Tibial nerve (tissue), 4 donors: ENCODE results near the gene SLC39A10. TPM values are rescaled to one million over a fixed set of nuclear protein-coding genes. Genes with fewer than 3 reads are reported as not detected.

Experiments
- DNase-seq, 2 donors: peaks; one replicate each; pipeline ENCODE4 v3.0.0-alpha.2; 2019; ENCODE audit warnings: low spot score in 2 of 2
- H3K27ac ChIP-seq, 4 donors: fragments of 200-600 bp; sonication (generic) in 3 of 4; one replicate each; pipeline ENCODE4 v1.5.1; 2017 to 2019; ENCODE audit warnings: mild to moderate bottlenecking in 1 of 4
- H3K27me3 ChIP-seq, 2 donors: fragments of 200-600 bp; sonication (generic) in 1 of 2; one replicate each; pipeline versions ENCODE4 v1.5.1 to v1.6.0; 2017 to 2019
- H3K36me3 ChIP-seq, 3 donors: fragments of 200-600 bp; sonication (generic); one replicate each; pipeline ENCODE4 v1.5.1; 2018 to 2019
- H3K4me1 ChIP-seq, 4 donors: fragments of 200-600 bp; sonication (generic) in 3 of 4; one replicate each; pipeline ENCODE4 v1.5.1; 2017 to 2019
- H3K4me3 ChIP-seq, 4 donors: fragments of 200-600 bp; sonication (generic) in 3 of 4; one replicate each; pipeline ENCODE4 v1.5.1; 2017 to 2019; ENCODE audit warnings: mild to moderate bottlenecking in 1 of 4, moderate library complexity in 1 of 4
- H3K9me3 ChIP-seq, 4 donors: fragments of 200-600 bp; sonication (generic) in 3 of 4; one replicate each; pipeline ENCODE4 v1.5.1; 2017 to 2019
- EP300 ChIP-seq, 2 donors: sonication (generic); formaldehyde crosslinking; IDR thresholded peaks; one replicate each; pipeline ENCODE4 v1.6.1; 2017; ENCODE audit warnings: antibody characterized with exemption in 2 of 2, mild to moderate bottlenecking in 1 of 2
- POLR2A ChIP-seq, 2 donors: fragments of 450-650 bp; IDR thresholded peaks; one replicate each; pipeline ENCODE4 v1.6.1; 2017; ENCODE audit warnings: antibody characterized with exemption in 2 of 2, mild to moderate bottlenecking in 2 of 2, moderate library complexity in 2 of 2
- WGBS, 2 donors: methylation state at CpG; one replicate each; pipeline ENCODE4 v1.1.5; 2018; 5-methylcytosine and 5-hydroxymethylcytosine counted together
- total RNA-seq, 4 donors: library from RNA; depleted of rRNA; stranded (reverse); fragments of >200 nt; gene quantifications; one replicate each; pipeline ENCODE4 v1.1.0, GENCODE V29; 2016
- TF ChIP-seq, protein P1 (sequence below), 5 experiments: fragments of 200-600 bp in 3 of 5; fragments of 450-650 bp in 2 of 5; sonication (generic) in 3 of 5; IDR thresholded peaks; one replicate each; pipeline ENCODE4 v1.5.1; 2016 to 2019; ENCODE audit warnings: antibody characterized with exemption in 5 of 5, mild to moderate bottlenecking in 3 of 5, moderate library complexity in 2 of 5

SLC39A10 gene
- total RNA-seq, 4 donors from 2014 or later = 17.7 to 24.9 (median 20.7) TPM

GRCh38 chr2:195727106-195727505 is 70.1 kb downstream of the SLC39A10 start:
- DNase-seq = no peak
- Histone ChIP-seq H3K4me3 (no peak overlapping the region), H3K27me3 (no peaks in the 10 kb centered on the region), H3K27ac (no peak overlapping the region), H3K9me3 (no peaks in the 10 kb centered on the region), H3K4me1 (no peaks in the 10 kb centered on the region), H3K36me3 (peaks cover 0 to 62% (median 2%) of the 10 kb centered on the region in 3 donors)
- TF ChIP-seq POLR2A (IDR thresholded peaks at IDR 0.05) (no peak), EP300 (IDR thresholded peaks at IDR 0.05) (no peak)
- TF ChIP-seq, protein P1, sequence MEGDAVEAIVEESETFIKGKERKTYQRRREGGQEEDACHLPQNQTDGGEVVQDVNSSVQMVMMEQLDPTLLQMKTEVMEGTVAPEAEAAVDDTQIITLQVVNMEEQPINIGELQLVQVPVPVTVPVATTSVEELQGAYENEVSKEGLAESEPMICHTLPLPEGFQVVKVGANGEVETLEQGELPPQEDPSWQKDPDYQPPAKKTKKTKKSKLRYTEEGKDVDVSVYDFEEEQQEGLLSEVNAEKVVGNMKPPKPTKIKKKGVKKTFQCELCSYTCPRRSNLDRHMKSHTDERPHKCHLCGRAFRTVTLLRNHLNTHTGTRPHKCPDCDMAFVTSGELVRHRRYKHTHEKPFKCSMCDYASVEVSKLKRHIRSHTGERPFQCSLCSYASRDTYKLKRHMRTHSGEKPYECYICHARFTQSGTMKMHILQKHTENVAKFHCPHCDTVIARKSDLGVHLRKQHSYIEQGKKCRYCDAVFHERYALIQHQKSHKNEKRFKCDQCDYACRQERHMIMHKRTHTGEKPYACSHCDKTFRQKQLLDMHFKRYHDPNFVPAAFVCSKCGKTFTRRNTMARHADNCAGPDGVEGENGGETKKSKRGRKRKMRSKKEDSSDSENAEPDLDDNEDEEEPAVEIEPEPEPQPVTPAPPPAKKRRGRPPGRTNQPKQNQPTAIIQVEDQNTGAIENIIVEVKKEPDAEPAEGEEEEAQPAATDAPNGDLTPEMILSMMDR (IDR thresholded peaks at IDR 0.05) = no peak
- 92 to 94% methylated on average over 4 of the region's 4 CpGs for whole genome bisulfite sequencing, 2 donors

DNA sequence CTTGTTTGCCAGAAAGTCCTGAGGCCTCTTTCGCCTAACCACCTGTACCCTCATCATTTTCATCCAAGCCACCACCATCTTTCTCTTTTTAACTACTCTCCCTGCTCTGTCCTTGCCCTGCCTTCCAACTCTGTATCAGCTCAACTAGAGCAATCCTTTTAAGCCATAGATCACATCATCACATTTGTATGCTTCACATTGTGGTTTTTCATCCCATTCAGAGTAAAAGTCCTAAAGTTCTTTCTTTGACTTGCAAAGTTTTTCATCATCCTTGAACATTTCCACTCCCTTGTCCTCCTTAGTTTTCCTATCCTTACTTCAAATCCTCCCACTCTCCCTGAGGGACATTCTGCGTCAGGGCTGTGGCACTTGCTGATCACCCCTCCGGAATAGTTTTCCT is 73.9 kb downstream of the SLC39A10 start:
- H3K4me1 ChIP-seq = no peaks in the 10 kb centered on the region
- no peaks in the 10 kb centered on the region for H3K9me3 ChIP-seq
- TF ChIP-seq POLR2A (IDR thresholded peaks at IDR 0.05) (no peak), EP300 (IDR thresholded peaks at IDR 0.05) (no peak)
- TF ChIP-seq, protein P1 (IDR thresholded peaks at IDR 0.05) = no peak
- 97 to 98% methylated on average over 3 of the region's 3 CpGs for WGBS, 2 donors
- no peak for DNase-seq
- no peaks in the 10 kb centered on the region for H3K27me3 ChIP-seq
- no peak overlapping the region for H3K4me3 ChIP-seq
- H3K27ac ChIP-seq = no peak overlapping the region
- peaks cover 0 to 76% (median 2%) of the 10 kb centered on the region in 3 donors for H3K36me3 ChIP-seq

- no peaks in the 10 kb centered on the region for H3K9me3 ChIP-seq
- TF ChIP-seq, protein P1 (IDR thresholded peaks at IDR 0.05) = no peak
- TF ChIP-seq EP300 (IDR thresholded peaks at IDR 0.05) = no peak
- no peak for TF ChIP-seq POLR2A (IDR thresholded peaks at IDR 0.05)
- WGBS, 2 donors = 100% methylated on average over 1 of the region's 1 CpG
- H3K4me1 ChIP-seq = no peaks in the 10 kb centered on the region
- H3K27ac ChIP-seq = no peak overlapping the region
- DNase-seq = no peak
- H3K27me3 ChIP-seq = no peaks in the 10 kb centered on the region
- H3K4me3 ChIP-seq = no peak overlapping the region
- H3K36me3 ChIP-seq = peaks cover 0 to 88% (median 2%) of the 10 kb centered on the region in 3 donors
Observed at GRCh38 chr2:195732574-195732973, 75.5 kb downstream of the SLC39A10 start.

DNA sequence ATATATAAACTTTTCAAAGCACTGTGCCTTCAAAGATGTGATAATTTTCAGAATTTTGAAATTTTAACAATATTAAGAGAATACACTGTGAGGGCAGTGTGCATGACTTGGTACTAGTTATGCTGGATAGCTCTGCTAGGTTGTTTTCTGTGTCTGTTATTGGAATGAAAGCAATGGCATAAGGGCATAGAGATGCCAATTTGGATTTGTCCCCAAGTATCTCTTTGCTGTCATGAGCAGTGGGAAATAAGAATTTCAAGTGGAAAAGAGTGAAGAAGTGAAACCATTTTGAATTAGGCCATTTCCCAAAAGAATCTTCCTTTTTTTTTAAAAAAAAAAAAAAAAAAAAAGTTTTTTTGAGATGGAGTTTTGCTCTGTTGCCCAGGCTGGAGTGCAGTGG is 76.8 kb downstream of the SLC39A10 start:
- H3K4me3 ChIP-seq = no peak overlapping the region
- H3K27me3 ChIP-seq = no peaks in the 10 kb centered on the region
- no peaks in the 10 kb centered on the region for H3K4me1 ChIP-seq
- no peak overlapping the region for H3K27ac ChIP-seq
- no peak for DNase-seq
- H3K9me3 ChIP-seq = no peaks in the 10 kb centered on the region
- TF ChIP-seq POLR2A (IDR thresholded peaks at IDR 0.05) (no peak), EP300 (IDR thresholded peaks at IDR 0.05) (no peak)
- TF ChIP-seq, protein P1 (IDR thresholded peaks at IDR 0.05) = no peak
- peaks cover 0 to 80% (median 2%) of the 10 kb centered on the region in 3 donors for H3K36me3 ChIP-seq

DNA sequence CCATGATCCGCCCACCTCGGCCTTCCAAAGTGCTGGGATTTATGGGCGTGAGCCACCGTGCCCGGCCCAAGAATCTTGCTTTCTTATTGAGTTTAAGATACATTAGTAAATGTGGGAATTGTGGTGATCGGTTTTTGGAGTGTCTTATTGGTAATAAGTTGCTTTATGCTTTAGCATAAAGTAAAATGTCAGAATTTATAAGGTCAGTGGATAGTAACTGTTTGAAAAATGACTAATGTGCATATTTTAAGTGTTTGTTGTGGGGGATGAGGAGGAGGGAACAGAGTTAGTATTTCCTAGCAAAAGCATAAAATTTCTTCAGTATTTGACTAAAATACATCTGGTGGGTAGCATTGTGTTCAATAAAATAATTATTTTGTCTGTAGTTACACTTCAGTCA is 77.4 kb downstream of the SLC39A10 start:
- Histone ChIP-seq H3K27ac (no peak overlapping the region), H3K4me1 (no peaks in the 10 kb centered on the region), H3K36me3 (peaks cover 0 to 74% (median 0%) of the 10 kb centered on the region in 3 donors), H3K4me3 (no peak overlapping the region), H3K27me3 (no peaks in the 10 kb centered on the region), H3K9me3 (no peaks in the 10 kb centered on the region)
- WGBS, 2 donors = 87 to 88% methylated on average over 6 of the region's 6 CpGs
- no peak for DNase-seq
- TF ChIP-seq POLR2A (IDR thresholded peaks at IDR 0.05) = no peak
- TF ChIP-seq, protein P1 (IDR thresholded peaks at IDR 0.05) = no peak
- no peak for TF ChIP-seq EP300 (IDR thresholded peaks at IDR 0.05)
